Neutrophil (primary cell): ENCODE data around the gene RAB3IL1.

Experiments used
- H3K27ac ChIP-seq: fragments of 200-600 bp; sonication (generic); 2 replicates; pipeline ENCODE4 v1.5.1; 2016; ENCODE audit warnings: mild to moderate bottlenecking, moderate library complexity
- H3K27me3 ChIP-seq: fragments of 200-600 bp; sonication (generic); 2 replicates; pipeline ENCODE4 v1.6.0; 2016; ENCODE audit warnings: mild to moderate bottlenecking
- H3K36me3 ChIP-seq: fragments of 200-600 bp; sonication (generic); 2 replicates; pipeline ENCODE4 v1.5.1; 2017
- H3K4me1 ChIP-seq, 2 experiments: fragments of 200-600 bp in 1 of 2; sonication (generic) in 1 of 2; 1 replicate in 1 of 2; 2 replicates in 1 of 2; pipeline versions ENCODE4 v1.5.1 to v1.6.1; 2013 to 2016; ENCODE audit warnings: low read depth in 1 of 2, low read length in 1 of 2, mild to moderate bottlenecking in 1 of 2, moderate library complexity in 1 of 2; ENCODE audit not compliant: control insufficient read depth in 1 of 2, insufficient read depth in 1 of 2
- H3K4me3 ChIP-seq, 2 experiments: fragments of 200-600 bp in 1 of 2; sonication (generic) in 1 of 2; 1 replicate in 1 of 2; 2 replicates in 1 of 2; pipeline ENCODE4 v1.5.1; 2013 to 2016; ENCODE audit warnings: low read depth in 1 of 2, low read length in 1 of 2, mild to moderate bottlenecking in 1 of 2, moderate library complexity in 1 of 2
- H3K9me3 ChIP-seq: fragments of 200-600 bp; sonication (generic); 2 replicates; pipeline ENCODE4 v1.5.1; 2016
- TF ChIP-seq, protein P1 (sequence below): fragments of 200-600 bp; sonication (generic); IDR thresholded peaks from 2 replicates; pipeline ENCODE4 v1.5.1; 2016; ENCODE audit warnings: antibody characterized with exemption

RAB3IL1 gene

GRCh38 chr11:61950035-61950547, 32.7 kb upstream of the RAB3IL1 start, which contains the start of gene BEST1:
Gene BEST1, plus strand, starts transcription at chr11:61950351. Its CDS starts 1,456 bp downstream, at chr11:61951807.
- H3K4me3 ChIP-seq: no peak within 1 kb of the TSS
- H3K9me3 ChIP-seq: no peaks in the 10 kb centered on the region
- no peaks in the 10 kb centered on the region for H3K27me3 ChIP-seq
- H3K36me3 ChIP-seq: no peaks in the 10 kb centered on the region
- peak within 1 kb of the TSS; percentile 56 for H3K27ac ChIP-seq
- TF ChIP-seq, protein P1, sequence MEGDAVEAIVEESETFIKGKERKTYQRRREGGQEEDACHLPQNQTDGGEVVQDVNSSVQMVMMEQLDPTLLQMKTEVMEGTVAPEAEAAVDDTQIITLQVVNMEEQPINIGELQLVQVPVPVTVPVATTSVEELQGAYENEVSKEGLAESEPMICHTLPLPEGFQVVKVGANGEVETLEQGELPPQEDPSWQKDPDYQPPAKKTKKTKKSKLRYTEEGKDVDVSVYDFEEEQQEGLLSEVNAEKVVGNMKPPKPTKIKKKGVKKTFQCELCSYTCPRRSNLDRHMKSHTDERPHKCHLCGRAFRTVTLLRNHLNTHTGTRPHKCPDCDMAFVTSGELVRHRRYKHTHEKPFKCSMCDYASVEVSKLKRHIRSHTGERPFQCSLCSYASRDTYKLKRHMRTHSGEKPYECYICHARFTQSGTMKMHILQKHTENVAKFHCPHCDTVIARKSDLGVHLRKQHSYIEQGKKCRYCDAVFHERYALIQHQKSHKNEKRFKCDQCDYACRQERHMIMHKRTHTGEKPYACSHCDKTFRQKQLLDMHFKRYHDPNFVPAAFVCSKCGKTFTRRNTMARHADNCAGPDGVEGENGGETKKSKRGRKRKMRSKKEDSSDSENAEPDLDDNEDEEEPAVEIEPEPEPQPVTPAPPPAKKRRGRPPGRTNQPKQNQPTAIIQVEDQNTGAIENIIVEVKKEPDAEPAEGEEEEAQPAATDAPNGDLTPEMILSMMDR: no peak
- peaks cover 29 to 39% of the 10 kb centered on the region in 2 experiments for H3K4me1 ChIP-seq

DNA sequence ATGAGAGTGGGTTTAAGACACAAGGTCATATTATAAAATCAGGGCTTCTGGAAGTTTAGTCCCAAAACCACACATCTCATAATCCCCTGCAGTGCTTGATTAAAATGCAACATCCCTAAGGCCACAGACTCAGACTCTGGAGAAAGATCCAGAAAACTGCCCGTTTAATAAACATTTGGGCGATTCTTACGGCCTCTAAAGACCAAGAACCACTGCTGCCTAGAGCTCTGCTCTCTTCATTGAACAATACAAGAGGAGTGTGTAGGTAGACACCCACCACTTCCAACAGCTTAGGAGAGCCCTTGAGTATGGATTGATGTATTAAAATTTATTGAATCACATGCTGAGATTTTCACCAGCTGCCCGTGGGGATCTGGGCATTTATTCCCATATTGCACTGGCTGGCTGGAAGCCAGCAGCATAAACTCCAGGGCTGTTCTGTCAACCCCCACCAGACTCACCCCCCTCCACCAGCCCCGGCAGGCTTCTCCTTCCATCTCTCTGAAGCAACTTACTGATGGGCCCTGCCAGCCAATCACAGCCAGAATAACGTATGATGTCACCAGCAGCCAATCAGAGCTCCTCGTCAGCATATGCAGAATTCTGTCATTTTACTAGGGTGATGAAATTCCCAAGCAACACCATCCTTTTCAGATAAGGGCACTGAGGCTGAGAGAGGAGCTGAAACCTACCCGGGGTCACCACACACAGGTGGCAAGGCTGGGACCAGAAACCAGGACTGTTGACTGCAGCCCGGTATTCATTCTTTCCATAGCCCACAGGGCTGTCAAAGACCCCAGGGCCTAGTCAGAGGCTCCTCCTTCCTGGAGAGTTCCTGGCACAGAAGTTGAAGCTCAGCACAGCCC, 32.0 kb upstream of the RAB3IL1 start:
- no peaks in the 10 kb centered on the region for H3K9me3 ChIP-seq
- H3K4me1 ChIP-seq: peaks cover 24 to 34% of the 10 kb centered on the region in 2 experiments
- H3K27me3 ChIP-seq: peaks cover 7% of the 10 kb centered on the region
- TF ChIP-seq, protein P1: peak; percentile 11
- H3K27ac ChIP-seq: peak overlapping the region; percentile 56
- H3K4me3 ChIP-seq: no peak overlapping the region
- no peaks in the 10 kb centered on the region for H3K36me3 ChIP-seq

DNA sequence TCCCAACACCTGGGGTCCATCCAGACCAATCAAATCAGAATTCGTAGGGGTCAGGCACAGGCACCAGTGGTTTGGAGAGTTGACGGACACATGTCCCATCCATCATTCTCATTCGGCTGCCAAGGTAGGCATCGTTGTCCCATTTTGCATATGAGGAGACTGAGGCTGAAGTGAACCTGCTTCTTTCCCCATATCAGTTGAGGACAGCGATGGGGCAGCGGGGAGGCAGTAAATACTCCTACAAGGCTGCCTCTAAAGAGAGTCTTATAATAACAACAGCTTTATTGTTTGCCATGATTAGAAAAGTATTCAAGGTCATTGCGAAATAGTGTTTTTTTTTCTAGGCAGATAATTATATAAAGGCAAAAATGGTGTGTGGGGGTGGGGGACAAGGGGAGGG, 31.1 kb upstream of the RAB3IL1 start:
- Histone ChIP-seq H3K9me3 (no peaks in the 10 kb centered on the region), H3K4me1 (peaks cover 15 to 25% of the 10 kb centered on the region in 2 experiments), H3K27me3 (peaks cover 8% of the 10 kb centered on the region), H3K36me3 (no peaks in the 10 kb centered on the region), H3K27ac (no peak overlapping the region), H3K4me3 (no peak overlapping the region)
- TF ChIP-seq, protein P1: no peak

- peaks cover 8% of the 10 kb centered on the region for H3K27me3 ChIP-seq
- H3K9me3 ChIP-seq: no peaks in the 10 kb centered on the region
- peak overlapping the region; percentile 14 for H3K27ac ChIP-seq
- no peaks in the 10 kb centered on the region for H3K36me3 ChIP-seq
- TF ChIP-seq, protein P1: peak; percentile 97
- peaks cover 9 to 23% of the 10 kb centered on the region in 2 experiments for H3K4me1 ChIP-seq
- no peak overlapping the region for H3K4me3 ChIP-seq
These were observed 30.3 kb upstream of the RAB3IL1 start for GRCh38 chr11:61947486-61948210.

GRCh38 chr11:61946894-61947293, 29.5 kb upstream of the RAB3IL1 start:
- Histone ChIP-seq H3K9me3 (no peaks in the 10 kb centered on the region), H3K27me3 (peaks cover 8% of the 10 kb centered on the region), H3K4me1 (peaks cover 9 to 23% of the 10 kb centered on the region in 2 experiments), H3K4me3 (no peak overlapping the region), H3K36me3 (no peaks in the 10 kb centered on the region), H3K27ac (no peak overlapping the region)
- TF ChIP-seq, protein P1: no peak
